Activated CD4-positive, alpha-beta T cell treated with anti-CD3 and anti-CD28 coated beads, Interleukin-2, amount 50 U/mL, for 16 hours (primary cell): ENCODE measurements around the gene PRPF6.

ENCODE experiments used
- DNase-seq: peaks from one replicate; pipeline ENCODE4 v3.0.0-alpha.2; 2020

Gene PRPF6

GRCh38 chr20:63980806-63981728 lies at the start of gene PRPF6:
Gene PRPF6 (plus strand): TSS chr20:63981132. CDS start chr20:63981246, 114 bp downstream.
- peak; percentile 97 for DNase-seq

- no peak for DNase-seq
These were observed 49.2 kb upstream of the PRPF6 start for GRCh38 chr20:63931735-63932134.

GRCh38 chr20:63932606-63933160 lies 48.2 kb upstream of the PRPF6 start:
- DNase-seq: no peak

- no peak for DNase-seq
These were observed 47.3 kb upstream of the PRPF6 start for GRCh38 chr20:63933646-63934045.

- DNase-seq: no peak
These were observed 46.5 kb upstream of the PRPF6 start for GRCh38 chr20:63934271-63935068.

GRCh38 chr20:63935447-63935846 lies 45.5 kb upstream of the PRPF6 start:
- DNase-seq: no peak

- no peak for DNase-seq
These were observed 43.3 kb upstream of the PRPF6 start for GRCh38 chr20:63937596-63937995.

- no peak for DNase-seq
These were observed 41.6 kb upstream of the PRPF6 start for GRCh38 chr20:63939061-63939935.

GRCh38 chr20:63940071-63940471 lies 40.9 kb upstream of the PRPF6 start:
- DNase-seq: no peak

GRCh38 chr20:63940472-63941266 lies 40.3 kb upstream of the PRPF6 start:
- DNase-seq: no peak

GRCh38 chr20:63941282-63942081 lies 39.5 kb upstream of the PRPF6 start:
- DNase-seq: peak; percentile 97

- DNase-seq: peak; percentile 76
These were observed 38.5 kb upstream of the PRPF6 start for GRCh38 chr20:63942250-63942951.

- DNase-seq: no peak
These were observed 37.7 kb upstream of the PRPF6 start for GRCh38 chr20:63942969-63943807.

GRCh38 chr20:63943808-63944077 lies 37.2 kb upstream of the PRPF6 start:
- DNase-seq: no peak

GRCh38 chr20:63944078-63944941 lies 36.6 kb upstream of the PRPF6 start:
- DNase-seq: no peak

- DNase-seq: no peak
These were observed 35.8 kb upstream of the PRPF6 start for GRCh38 chr20:63945031-63945658.
